ENCODE measurements around the gene GPBAR1. TPM values are rescaled to one million over a fixed set of nuclear protein-coding genes. Genes with fewer than 3 reads are reported as not detected.

GPBAR1 gene
- total and polyA plus RNA-seq, 9 of the 15 experiments (the other 6 are each of a cell fraction or from before 2014, with no cell fraction given) = not detected

DNA sequence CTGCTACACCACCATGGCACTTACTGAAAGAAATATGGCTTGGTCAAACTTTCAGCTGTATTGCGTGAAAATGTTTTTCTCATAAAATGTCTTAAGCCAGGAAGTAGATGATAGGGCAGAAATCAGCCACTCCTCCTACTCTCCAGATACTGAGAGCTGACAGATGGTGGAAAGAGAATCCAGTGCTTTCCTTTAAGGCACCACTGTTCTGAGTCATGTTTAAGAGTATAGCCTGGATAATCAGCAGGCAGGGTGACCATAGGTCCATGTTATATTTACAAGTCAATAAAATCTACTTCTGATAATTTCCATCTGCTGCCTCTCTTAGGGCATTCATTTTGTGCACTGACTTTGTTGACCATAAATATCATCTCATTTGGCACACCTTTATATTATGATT lies 21.9 kb upstream of the GPBAR1 start (continued):
- TF ChIP-seq TRIM25 (IDR thresholded peaks at IDR 0.05; ENCODE audit: borderline replicate concordance) = no peak

DNA sequence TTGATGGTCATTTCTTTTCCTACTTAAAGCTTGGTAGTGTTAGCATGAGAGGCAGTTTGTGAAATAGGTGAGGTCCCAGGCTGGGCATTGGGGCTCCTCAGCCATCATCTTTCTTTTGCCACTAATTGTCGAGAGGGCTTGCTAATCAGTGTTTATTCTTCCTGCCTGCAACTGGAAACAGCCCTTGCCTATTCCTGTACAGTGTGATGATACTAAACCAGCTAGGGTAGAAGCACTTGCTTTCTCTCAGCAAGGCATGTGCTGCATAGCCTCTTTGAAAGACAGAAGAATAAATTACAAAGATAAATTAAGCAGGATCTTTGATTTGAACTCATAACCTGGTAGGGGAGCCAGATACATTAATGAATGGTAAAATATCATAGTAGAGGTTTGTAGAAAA lies 16.6 kb upstream of the GPBAR1 start:
- Histone ChIP-seq H3K9ac (ENCODE audit: insufficient read depth in 1 of 2, low read depth in 2 of 2, low read length in 2 of 2) (no peak overlapping the region), H3K9me1 (ENCODE audit: control insufficient read depth, insufficient read depth, low read length) (no peaks in the 10 kb centered on the region), H3K4me2 (ENCODE audit: insufficient read depth, low read length) (no peak overlapping the region), H3K9me3 (replicated peaks; ENCODE audit: control insufficient read depth, insufficient read depth, low read depth, low read length) (no peaks in the 10 kb centered on the region), H2AFZ (ENCODE audit: low read depth, low read length) (no peak overlapping the region), H4K20me1 (replicated peaks; ENCODE audit: control insufficient read depth, insufficient read depth, low read length) (no peaks in the 10 kb centered on the region), H3K4me3 (no peak overlapping the region), H3K27ac (ENCODE audit: extremely low read depth, low read depth, low read length) (no peak overlapping the region), H3K36me3 (ENCODE audit: control insufficient read depth, insufficient read depth, low read length) (peaks cover 71% of the 10 kb centered on the region), H3K27me3 (ENCODE audit: control insufficient read depth in 2 of 2, insufficient read depth in 2 of 2, low read length in 2 of 2) (no peaks in the 10 kb centered on the region), H3K4me1 (replicated peaks in 1 of 2; ENCODE audit: control insufficient read depth in 2 of 2, insufficient read depth in 2 of 2, low read length in 2 of 2) (no peaks in the 10 kb centered on the region), H3K79me2 (ENCODE audit: control insufficient read depth, insufficient read depth, low read length) (no peaks in the 10 kb centered on the region)
- WGBS (ENCODE audit: insufficient coverage, low coverage, missing lambda C conversion rate) = 100% methylated on average over 1 of the region's 1 CpG
- in situ Hi-C loops (cut with MboI) (no loop called here), intact Hi-C loops (cut with micrococcal nuclease) (no loop called here)
- ATAC-seq = no peak
- CTCF ChIA-PET (ENCODE audit: low intra/inter-chr PET ratio) = no interaction called here
- TF ChIP-seq ZFP30 (CRISPR knock-in tag; IDR thresholded peaks at IDR 0.05; ENCODE audit: borderline replicate concordance) (no peak), KLF10 (CRISPR knock-in tag; IDR thresholded peaks at IDR 0.05) (no peak), RB1 (IDR thresholded peaks at IDR 0.05; ENCODE audit: low read depth) (no peak), JUNB (CRISPR knock-in tag; conservative IDR thresholded peaks at IDR 0.05) (no peak), ZNF174 (CRISPR knock-in tag; IDR thresholded peaks at IDR 0.05) (no peak), CUX1 (CRISPR knock-in tag; IDR thresholded peaks at IDR 0.05) (no peak), NFXL1 (CRISPR knock-in tag; IDR thresholded peaks at IDR 0.05) (no peak), MTA1 (IDR thresholded peaks at IDR 0.05; ENCODE audit: borderline replicate concordance) (no peak), ZNF583 (CRISPR knock-in tag; IDR thresholded peaks at IDR 0.05) (no peak), ZNF384 (IDR thresholded peaks at IDR 0.05; ENCODE audit: low read depth, low read length) (no peak)
- TF ChIP-seq, protein P1, sequence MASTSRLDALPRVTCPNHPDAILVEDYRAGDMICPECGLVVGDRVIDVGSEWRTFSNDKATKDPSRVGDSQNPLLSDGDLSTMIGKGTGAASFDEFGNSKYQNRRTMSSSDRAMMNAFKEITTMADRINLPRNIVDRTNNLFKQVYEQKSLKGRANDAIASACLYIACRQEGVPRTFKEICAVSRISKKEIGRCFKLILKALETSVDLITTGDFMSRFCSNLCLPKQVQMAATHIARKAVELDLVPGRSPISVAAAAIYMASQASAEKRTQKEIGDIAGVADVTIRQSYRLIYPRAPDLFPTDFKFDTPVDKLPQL (IDR thresholded peaks at IDR 0.05; ENCODE audit: extremely low read depth, insufficient read length) = no peak
- no peak for DNase-seq (ENCODE audit: extremely low read depth in 1 of 4, low spot score in 3 of 4)
- BruUV-seq (replicated peaks) = no TSS peak
- no peak for FAIRE-seq
- POLR2A ChIA-PET = interaction anchor here (0.6 to 1.1 kb wide), 2 partner anchors 15 to 16 kb away, joined by 3 read pairs; no protein-coding TSS in a partner anchor

Measured in K562 (cell line).